ENCODE results near the gene RFX6. TPM values are rescaled to one million over a fixed set of nuclear protein-coding genes. Genes with fewer than 3 reads are reported as not detected.

RFX6 gene
- total RNA-seq, 1 experiment from 2014 or later, result not detected

DNA sequence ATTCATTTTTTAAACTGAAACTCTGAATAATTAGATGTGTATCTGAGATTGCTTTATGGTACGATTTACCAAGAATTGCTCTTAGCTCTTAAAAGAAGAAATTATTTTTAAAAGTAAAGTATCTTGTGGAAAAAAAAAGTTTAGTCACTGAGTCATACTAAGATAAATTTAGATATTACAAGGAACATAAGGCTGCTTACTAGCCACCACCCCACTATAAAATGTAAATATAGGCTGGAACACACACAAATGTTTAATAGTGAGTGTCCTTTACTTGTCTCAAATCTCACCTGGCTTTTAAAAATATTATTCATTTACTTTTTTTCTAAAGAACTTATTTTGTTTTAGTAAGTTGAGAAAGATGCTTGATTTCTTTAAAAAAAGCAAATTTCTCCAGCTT, 17.6 kb downstream of the RFX6 start:
- no peak overlapping the region for H3K4me3 ChIP-seq
- no peaks in the 10 kb centered on the region for H3K79me2 ChIP-seq (ENCODE audit: low read depth)
- no peak overlapping the region for H3K4me2 ChIP-seq
- DNase-seq, result no peak
- no TSS peak for BruUV-seq (replicated peaks)
- no peaks in the 10 kb centered on the region for H3F3A ChIP-seq (ENCODE audit: insufficient read depth, low read depth)
- H2AFZ ChIP-seq, result no peak overlapping the region
- H3K27ac ChIP-seq, result no peak overlapping the region
- H3K4me1 ChIP-seq (replicated peaks; ENCODE audit: insufficient read depth), result no peaks in the 10 kb centered on the region
- H3K9me2 ChIP-seq (ENCODE audit: insufficient read depth), result 0 out of 2 replicates have a peak, but pooled peaks cover under 1% of the 10 kb centered on the region
- no peaks in the 10 kb centered on the region for H3K27me3 ChIP-seq (ENCODE audit: insufficient read depth, low read depth)
- no peaks in the 10 kb centered on the region for H4K20me1 ChIP-seq (ENCODE audit: insufficient read depth)
- H3K9me3 ChIP-seq (ENCODE audit: insufficient read depth, low read depth), result no peaks in the 10 kb centered on the region
- ChIA-PET CTCF (no interaction called here), POLR2A (ENCODE audit: unreplicated experiment) (no interaction called here)
- intact Hi-C loops (cut with micrococcal nuclease; ENCODE audit: unreplicated experiment), result no loop called here
- TF ChIP-seq, protein P1, sequence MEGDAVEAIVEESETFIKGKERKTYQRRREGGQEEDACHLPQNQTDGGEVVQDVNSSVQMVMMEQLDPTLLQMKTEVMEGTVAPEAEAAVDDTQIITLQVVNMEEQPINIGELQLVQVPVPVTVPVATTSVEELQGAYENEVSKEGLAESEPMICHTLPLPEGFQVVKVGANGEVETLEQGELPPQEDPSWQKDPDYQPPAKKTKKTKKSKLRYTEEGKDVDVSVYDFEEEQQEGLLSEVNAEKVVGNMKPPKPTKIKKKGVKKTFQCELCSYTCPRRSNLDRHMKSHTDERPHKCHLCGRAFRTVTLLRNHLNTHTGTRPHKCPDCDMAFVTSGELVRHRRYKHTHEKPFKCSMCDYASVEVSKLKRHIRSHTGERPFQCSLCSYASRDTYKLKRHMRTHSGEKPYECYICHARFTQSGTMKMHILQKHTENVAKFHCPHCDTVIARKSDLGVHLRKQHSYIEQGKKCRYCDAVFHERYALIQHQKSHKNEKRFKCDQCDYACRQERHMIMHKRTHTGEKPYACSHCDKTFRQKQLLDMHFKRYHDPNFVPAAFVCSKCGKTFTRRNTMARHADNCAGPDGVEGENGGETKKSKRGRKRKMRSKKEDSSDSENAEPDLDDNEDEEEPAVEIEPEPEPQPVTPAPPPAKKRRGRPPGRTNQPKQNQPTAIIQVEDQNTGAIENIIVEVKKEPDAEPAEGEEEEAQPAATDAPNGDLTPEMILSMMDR (conservative IDR thresholded peaks at IDR 0.05), result no peak
- no peak for TF ChIP-seq EZH2 (IDR thresholded peaks at IDR 0.05; ENCODE audit: low read depth)
- no peaks in the 10 kb centered on the region for H3K36me3 ChIP-seq (ENCODE audit: low read depth)

DNA sequence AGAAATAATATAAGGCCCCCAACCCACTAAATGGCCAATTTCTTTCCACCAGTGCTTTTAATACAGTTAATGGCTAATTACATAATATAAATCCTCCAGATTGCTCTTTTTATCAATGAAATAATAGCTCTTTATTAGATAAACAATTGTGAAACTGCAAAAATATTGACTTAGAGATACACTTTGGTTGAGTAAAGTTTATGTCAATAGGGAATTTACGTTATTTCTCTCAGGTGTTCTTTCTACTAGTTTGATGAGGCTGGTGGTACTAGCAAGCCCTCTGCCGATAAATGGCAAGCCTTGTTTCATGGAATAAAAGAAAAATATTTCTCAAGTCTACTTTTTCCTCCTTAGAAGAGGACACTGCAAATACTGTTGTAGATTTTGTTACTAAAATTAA, 18.9 kb downstream of the RFX6 start:
- H3K9me3 ChIP-seq (ENCODE audit: insufficient read depth, low read depth), result no peaks in the 10 kb centered on the region
- no peaks in the 10 kb centered on the region for H4K20me1 ChIP-seq (ENCODE audit: insufficient read depth)
- DNase-seq, result no peak
- no peaks in the 10 kb centered on the region for H3K36me3 ChIP-seq (ENCODE audit: low read depth)
- BruUV-seq (replicated peaks), result no TSS peak
- TF ChIP-seq, protein P1 (conservative IDR thresholded peaks at IDR 0.05), result no peak
- no peak for TF ChIP-seq EZH2 (IDR thresholded peaks at IDR 0.05; ENCODE audit: low read depth)
- no peaks in the 10 kb centered on the region for H3F3A ChIP-seq (ENCODE audit: insufficient read depth, low read depth)
- H3K4me2 ChIP-seq, result no peak overlapping the region
- CTCF ChIA-PET, result no interaction called here
- POLR2A ChIA-PET (ENCODE audit: unreplicated experiment), result no interaction called here
- intact Hi-C loops (cut with micrococcal nuclease; ENCODE audit: unreplicated experiment), result no loop called here
- H3K4me1 ChIP-seq (replicated peaks; ENCODE audit: insufficient read depth), result no peaks in the 10 kb centered on the region
- H3K27me3 ChIP-seq (ENCODE audit: insufficient read depth, low read depth), result no peaks in the 10 kb centered on the region
- H3K79me2 ChIP-seq (ENCODE audit: low read depth), result no peaks in the 10 kb centered on the region
- 0 out of 2 replicates have a peak, but pooled peaks cover 5% of the 10 kb centered on the region for H3K9me2 ChIP-seq (ENCODE audit: insufficient read depth)
- H3K4me3 ChIP-seq, result no peak overlapping the region
- H2AFZ ChIP-seq, result no peak overlapping the region
- H3K27ac ChIP-seq, result no peak overlapping the region

DNA sequence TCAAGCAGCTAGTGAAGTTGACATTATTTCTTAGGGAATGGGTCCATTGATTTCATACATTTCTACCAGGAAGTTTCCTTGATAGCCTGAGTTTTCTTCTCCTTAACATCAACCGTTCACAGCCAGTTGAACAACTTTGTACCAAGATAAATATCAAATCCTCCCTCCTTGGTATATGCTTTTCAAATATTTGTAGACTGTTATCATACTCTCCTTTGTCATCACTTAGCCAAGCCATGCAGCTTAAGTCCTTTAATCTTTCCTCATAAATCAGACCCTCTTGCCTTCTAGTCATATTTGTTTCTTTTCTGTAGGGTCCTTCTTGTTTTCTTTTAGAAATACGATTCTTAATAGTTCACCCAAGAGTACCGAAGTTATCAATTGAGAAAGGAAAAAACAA, 25.6 kb downstream of the RFX6 start:
- H3K27me3 ChIP-seq (ENCODE audit: insufficient read depth, low read depth), result no peaks in the 10 kb centered on the region
- no peak overlapping the region for H3K4me2 ChIP-seq
- no TSS peak for BruUV-seq (replicated peaks)
- H2AFZ ChIP-seq, result peak overlapping the region; percentile 19
- H3K36me3 ChIP-seq (ENCODE audit: low read depth), result no peaks in the 10 kb centered on the region
- no peaks in the 10 kb centered on the region; the same call in 1 of the 2 replicates for H3K9me3 ChIP-seq (ENCODE audit: insufficient read depth, low read depth)
- TF ChIP-seq, protein P1 (conservative IDR thresholded peaks at IDR 0.05), result no peak
- no peak for TF ChIP-seq EZH2 (IDR thresholded peaks at IDR 0.05; ENCODE audit: low read depth)
- H3K4me1 ChIP-seq (replicated peaks; ENCODE audit: insufficient read depth), result no peaks in the 10 kb centered on the region
- 0 out of 2 replicates have a peak, but pooled peaks cover 5% of the 10 kb centered on the region for H3K9me2 ChIP-seq (ENCODE audit: insufficient read depth)
- CTCF ChIA-PET, result no interaction called here
- no peak overlapping the region for H3K4me3 ChIP-seq
- intact Hi-C loops (cut with micrococcal nuclease; ENCODE audit: unreplicated experiment), result no loop called here
- no peaks in the 10 kb centered on the region for H3F3A ChIP-seq (ENCODE audit: insufficient read depth, low read depth)
- no peak overlapping the region for H3K27ac ChIP-seq
- DNase-seq, result no peak
- H4K20me1 ChIP-seq (ENCODE audit: insufficient read depth), result no peaks in the 10 kb centered on the region
- no peaks in the 10 kb centered on the region for H3K79me2 ChIP-seq (ENCODE audit: low read depth)
- POLR2A ChIA-PET (ENCODE audit: unreplicated experiment), result no interaction called here

Data from PC-9 (cell line).